A549 (cell line): ENCODE measurements around the gene ATAD3A.

ENCODE experiments used
- BHLHE40 ChIP-seq: IDR thresholded peaks from 2 replicates; pipeline ENCODE4 v1.6.1; 2012; ENCODE audit warnings: low read depth, low read length, inconsistent platforms
- CTCF ChIP-seq: fragments of >200 bp; sonication (Bioruptor Twin); formaldehyde crosslinking; IDR thresholded peaks from 3 replicates; pipeline ENCODE4 v1.5.1; 2016
- HDAC2 ChIP-seq: fragments of 200-600 bp; sonication (generic); IDR thresholded peaks from 2 replicates; pipeline ENCODE4 v1.6.1; 2016
- JUNB ChIP-seq: fragments of >200 bp; sonication (Bioruptor Twin); formaldehyde crosslinking; IDR thresholded peaks from 2 replicates; pipeline ENCODE4 v1.6.1; 2016
- POLR2A ChIP-seq: IDR thresholded peaks from 2 replicates; pipeline ENCODE4 v1.6.1; 2012; ENCODE audit warnings: mild to moderate bottlenecking, low read length
- RCOR1 ChIP-seq: fragments of 150-350 bp; IDR thresholded peaks from 2 replicates; pipeline ENCODE4 v1.6.1; 2014; ENCODE audit warnings: antibody characterized with exemption, low read length, low read depth
- SREBF2 ChIP-seq: fragments of 450-650 bp; IDR thresholded peaks from 2 replicates; pipeline ENCODE4 v1.6.1; 2014; ENCODE audit warnings: mild to moderate bottlenecking, moderate library complexity
- TF ChIP-seq, protein P1 (sequence below): fragments of >200 bp; sonication (Bioruptor Twin); formaldehyde crosslinking; IDR thresholded peaks from 3 replicates; pipeline ENCODE4 v1.6.1; 2016
- TF ChIP-seq, protein P2 (sequence below): IDR thresholded peaks from 2 replicates; pipeline ENCODE4 v1.6.1; 2012

- no peak for TF ChIP-seq JUNB
- TF ChIP-seq, protein P1, sequence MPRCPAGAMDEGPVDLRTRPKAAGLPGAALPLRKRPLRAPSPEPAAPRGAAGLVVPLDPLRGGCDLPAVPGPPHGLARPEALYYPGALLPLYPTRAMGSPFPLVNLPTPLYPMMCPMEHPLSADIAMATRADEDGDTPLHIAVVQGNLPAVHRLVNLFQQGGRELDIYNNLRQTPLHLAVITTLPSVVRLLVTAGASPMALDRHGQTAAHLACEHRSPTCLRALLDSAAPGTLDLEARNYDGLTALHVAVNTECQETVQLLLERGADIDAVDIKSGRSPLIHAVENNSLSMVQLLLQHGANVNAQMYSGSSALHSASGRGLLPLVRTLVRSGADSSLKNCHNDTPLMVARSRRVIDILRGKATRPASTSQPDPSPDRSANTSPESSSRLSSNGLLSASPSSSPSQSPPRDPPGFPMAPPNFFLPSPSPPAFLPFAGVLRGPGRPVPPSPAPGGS, result no peak
- TF ChIP-seq SREBF2, result no peak
- TF ChIP-seq RCOR1, result no peak
- TF ChIP-seq, protein P2, sequence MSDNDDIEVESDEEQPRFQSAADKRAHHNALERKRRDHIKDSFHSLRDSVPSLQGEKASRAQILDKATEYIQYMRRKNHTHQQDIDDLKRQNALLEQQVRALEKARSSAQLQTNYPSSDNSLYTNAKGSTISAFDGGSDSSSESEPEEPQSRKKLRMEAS, result no peak
- no peak for TF ChIP-seq POLR2A
- TF ChIP-seq CTCF, result no peak
- no peak for TF ChIP-seq BHLHE40
- no peak for TF ChIP-seq HDAC2
Measured at GRCh38 chr1:1577367-1578011, 65.5 kb downstream of the ATAD3A start.
